Mesothelial cell of epicardium (in vitro differentiated cells): ENCODE measurements around the gene SIK1. TPM values are rescaled to one million over a fixed set of nuclear protein-coding genes. Genes with fewer than 3 reads are reported as not detected.

Experiments
- DNase-seq, 2 experiments: peaks; one replicate each; pipeline ENCODE4 v3.0.0; 2021; ENCODE audit warnings: low spot score in 2 of 2; ENCODE audit not compliant: unreplicated experiment in 2 of 2
- H3K27ac Mint-ChIP-seq: 2 replicates; pipeline ENCODE4 v1.8.0; 2021; ENCODE audit warnings: mixed read lengths
- H3K27me3 Mint-ChIP-seq: 2 replicates; pipeline ENCODE4 v1.8.0; 2021; ENCODE audit warnings: low read depth, mixed read lengths
- H3K36me3 Mint-ChIP-seq: 2 replicates; pipeline ENCODE4 v1.8.0; 2021; ENCODE audit warnings: mixed read lengths
- H3K4me1 Mint-ChIP-seq: 2 replicates; pipeline ENCODE4 v1.8.0; 2021; ENCODE audit warnings: mixed read lengths
- H3K4me3 Mint-ChIP-seq: 2 replicates; pipeline ENCODE4 v1.8.0; 2021; ENCODE audit warnings: mild to moderate bottlenecking, moderate library complexity, mixed read lengths
- H3K9me3 Mint-ChIP-seq: 2 replicates; pipeline ENCODE4 v1.8.0; 2021; ENCODE audit warnings: mixed read lengths
- total RNA-seq: library from RNA; stranded (reverse); gene quantifications from 3 replicates; pipeline ENCODE4 v1.2.1, GENCODE V29; 2021
- TF ChIP-seq, protein P1 (sequence below): fragments of 200-600 bp; sonication (generic); IDR thresholded peaks from one replicate; pipeline ENCODE4 v1.5.0; 2021; ENCODE audit warnings: antibody characterized with exemption; ENCODE audit not compliant: unreplicated experiment

The SIK1 gene
- total RNA-seq, 1 donor from 2014 or later: 36.1 TPM

GRCh38 chr21:43367859-43368258 lies 59.1 kb downstream of the SIK1 start:
- Mint-ChIP-seq H3K27me3 (no peaks in the 10 kb centered on the region), H3K4me1 (peaks cover 45% of the 10 kb centered on the region), H3K27ac (no peak overlapping the region), H3K36me3 (no peaks in the 10 kb centered on the region), H3K9me3 (no peaks in the 10 kb centered on the region), H3K4me3 (no peak overlapping the region)
- no peak for DNase-seq
- TF ChIP-seq, protein P1, sequence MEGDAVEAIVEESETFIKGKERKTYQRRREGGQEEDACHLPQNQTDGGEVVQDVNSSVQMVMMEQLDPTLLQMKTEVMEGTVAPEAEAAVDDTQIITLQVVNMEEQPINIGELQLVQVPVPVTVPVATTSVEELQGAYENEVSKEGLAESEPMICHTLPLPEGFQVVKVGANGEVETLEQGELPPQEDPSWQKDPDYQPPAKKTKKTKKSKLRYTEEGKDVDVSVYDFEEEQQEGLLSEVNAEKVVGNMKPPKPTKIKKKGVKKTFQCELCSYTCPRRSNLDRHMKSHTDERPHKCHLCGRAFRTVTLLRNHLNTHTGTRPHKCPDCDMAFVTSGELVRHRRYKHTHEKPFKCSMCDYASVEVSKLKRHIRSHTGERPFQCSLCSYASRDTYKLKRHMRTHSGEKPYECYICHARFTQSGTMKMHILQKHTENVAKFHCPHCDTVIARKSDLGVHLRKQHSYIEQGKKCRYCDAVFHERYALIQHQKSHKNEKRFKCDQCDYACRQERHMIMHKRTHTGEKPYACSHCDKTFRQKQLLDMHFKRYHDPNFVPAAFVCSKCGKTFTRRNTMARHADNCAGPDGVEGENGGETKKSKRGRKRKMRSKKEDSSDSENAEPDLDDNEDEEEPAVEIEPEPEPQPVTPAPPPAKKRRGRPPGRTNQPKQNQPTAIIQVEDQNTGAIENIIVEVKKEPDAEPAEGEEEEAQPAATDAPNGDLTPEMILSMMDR: no peak

GRCh38 chr21:43367296-43367695 lies 59.6 kb downstream of the SIK1 start:
- Mint-ChIP-seq H3K27ac (no peak overlapping the region), H3K9me3 (no peaks in the 10 kb centered on the region), H3K27me3 (no peaks in the 10 kb centered on the region), H3K4me3 (no peak overlapping the region), H3K36me3 (no peaks in the 10 kb centered on the region), H3K4me1 (peaks cover 51% of the 10 kb centered on the region)
- TF ChIP-seq, protein P1: no peak
- DNase-seq: no peak

DNA sequence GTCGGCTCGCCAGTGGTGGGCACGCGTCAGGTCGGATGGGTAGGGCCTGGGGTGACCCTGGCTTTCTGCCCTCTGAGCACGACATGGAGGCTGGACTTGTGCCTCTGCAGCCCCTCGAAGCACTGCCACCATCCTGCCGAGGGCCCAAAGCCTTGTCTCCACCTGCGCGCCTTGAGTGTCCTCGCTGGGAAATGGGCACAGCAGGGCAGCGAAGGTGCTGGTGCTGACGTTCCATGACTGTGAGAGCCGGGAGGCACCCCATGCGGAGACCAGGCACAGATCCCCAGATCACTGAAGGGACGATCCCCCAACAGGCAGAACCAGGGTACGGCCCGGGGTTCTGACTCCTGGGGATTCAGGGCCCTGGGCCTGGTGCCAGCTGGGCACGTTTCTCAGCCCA lies 60.3 kb downstream of the SIK1 start:
- no peak for DNase-seq
- TF ChIP-seq, protein P1: no peak
- H3K4me1 Mint-ChIP-seq: peaks cover 57% of the 10 kb centered on the region
- H3K9me3 Mint-ChIP-seq: no peaks in the 10 kb centered on the region
- H3K27me3 Mint-ChIP-seq: no peaks in the 10 kb centered on the region
- no peak overlapping the region for H3K27ac Mint-ChIP-seq
- H3K4me3 Mint-ChIP-seq: no peak overlapping the region
- no peaks in the 10 kb centered on the region for H3K36me3 Mint-ChIP-seq

GRCh38 chr21:43365611-43366426 lies 61.1 kb downstream of the SIK1 start:
- DNase-seq: no peak

DNA sequence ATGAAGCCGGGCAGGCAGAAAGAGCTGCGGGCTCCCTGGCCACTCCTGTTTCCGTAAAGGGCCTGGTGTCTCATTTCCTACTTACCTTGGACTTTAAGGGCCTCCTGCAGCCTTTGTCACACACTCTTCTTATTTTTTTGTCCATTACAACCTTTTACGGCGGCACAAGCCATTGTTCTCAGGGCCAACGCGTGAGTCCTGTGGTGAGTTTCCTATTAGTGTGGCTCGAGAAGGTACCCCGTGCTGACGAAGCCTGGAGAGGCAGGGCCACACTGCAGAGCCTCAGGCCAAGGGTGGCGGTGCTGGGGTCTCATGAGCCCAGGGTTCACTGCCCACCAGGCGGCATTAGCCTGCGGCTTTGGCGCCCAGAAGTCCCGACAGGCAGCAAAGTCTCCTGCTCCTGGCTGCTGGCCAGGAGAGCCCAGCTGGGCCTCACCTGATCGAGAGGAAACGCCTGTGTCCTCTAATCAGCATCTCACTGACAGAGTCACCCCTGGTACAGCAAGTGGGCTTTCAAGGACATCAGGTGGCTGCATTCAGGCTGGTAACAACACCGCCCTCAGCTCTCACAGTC lies 62.0 kb downstream of the SIK1 start:
- TF ChIP-seq, protein P1: no peak
- Mint-ChIP-seq H3K36me3 (no peaks in the 10 kb centered on the region), H3K4me1 (peaks cover 51% of the 10 kb centered on the region), H3K9me3 (no peaks in the 10 kb centered on the region), H3K27ac (peak overlapping the region; percentile 20), H3K27me3 (no peaks in the 10 kb centered on the region), H3K4me3 (no peak overlapping the region)
- no peak for DNase-seq

More at GRCh38 chr21:43365611-43366426, 61.1 kb downstream of the SIK1 start:
- no peak overlapping the region for H3K4me3 Mint-ChIP-seq
- H3K4me1 Mint-ChIP-seq: peaks cover 58% of the 10 kb centered on the region
- no peaks in the 10 kb centered on the region for H3K36me3 Mint-ChIP-seq
- no peaks in the 10 kb centered on the region for H3K27me3 Mint-ChIP-seq
- peak overlapping the region; percentile 43 for H3K27ac Mint-ChIP-seq
- no peaks in the 10 kb centered on the region for H3K9me3 Mint-ChIP-seq
- TF ChIP-seq, protein P1: no peak

Other genes starting within 250 kb of the SIK1 start
- gene HSF2BP, start 232.4 kb upstream of the SIK1 start, total RNA-seq: 3.8 to 5.1 TPM (median 5.0 TPM) in 3 replicates
- gene RRP1B, start 232.4 kb upstream of the SIK1 start, total RNA-seq: 34.6 to 35.3 TPM (median 35.2 TPM) in 3 replicates